KMS-11 (cell line): Measurements from ENCODE around the gene EIF2S3B.

ENCODE experiments used
- H2AFZ ChIP-seq: fragments of 200-600 bp; sonication (generic); 2 replicates; pipeline ENCODE4 v1.6.1; 2016; ENCODE audit warnings: antibody characterized with exemption, mixed run types, low read depth
- H3K27ac ChIP-seq: fragments of 200-600 bp; sonication (generic); 2 replicates; pipeline ENCODE4 v1.6.1; 2016; ENCODE audit warnings: mild to moderate bottlenecking, mixed run types
- H3K27me3 ChIP-seq: fragments of 200-600 bp; sonication (generic); 2 replicates; pipeline ENCODE4 v1.6.1; 2017; ENCODE audit warnings: mild to moderate bottlenecking, low read depth, mixed run types, moderate library complexity; ENCODE audit not compliant: insufficient read depth
- H3K36me3 ChIP-seq: fragments of 200-600 bp; sonication (generic); 2 replicates; pipeline ENCODE4 v1.6.1; 2017; ENCODE audit warnings: mild to moderate bottlenecking, mixed run types; ENCODE audit not compliant: insufficient read depth
- H3K4me1 ChIP-seq: fragments of 200-600 bp; sonication (generic); 2 replicates; pipeline ENCODE4 v1.6.1; 2016; ENCODE audit warnings: mild to moderate bottlenecking, low read depth, mixed run types; ENCODE audit not compliant: poor library complexity, severe bottlenecking
- H3K4me2 ChIP-seq: fragments of 200-600 bp; sonication (generic); 2 replicates; pipeline ENCODE4 v1.7.0; 2016; ENCODE audit warnings: mild to moderate bottlenecking, mixed run types
- H3K4me3 ChIP-seq: fragments of 200-600 bp; sonication (generic); IDR thresholded peaks from 2 replicates; pipeline ENCODE4 v1.6.1; 2017; ENCODE audit warnings: low read depth, low read length, mixed read lengths; ENCODE audit not compliant: insufficient read depth
- H3K79me2 ChIP-seq: fragments of 200-600 bp; sonication (generic); 2 replicates; pipeline ENCODE4 v1.6.1; 2016; ENCODE audit warnings: low read depth, mixed run types; ENCODE audit not compliant: insufficient read depth
- H3K9ac ChIP-seq: fragments of 200-600 bp; sonication (generic); 2 replicates; pipeline ENCODE4 v1.6.1; 2016; ENCODE audit warnings: mild to moderate bottlenecking, mixed run types
- H4K20me1 ChIP-seq: fragments of 200-600 bp; sonication (generic); 2 replicates; pipeline ENCODE4 v1.6.1; 2016; ENCODE audit warnings: mild to moderate bottlenecking, mixed run types; ENCODE audit not compliant: insufficient read depth
- CTCF ChIP-seq: fragments of 200-600 bp; sonication (generic); conservative IDR thresholded peaks from 2 replicates; pipeline ENCODE4 v1.6.1; 2017; ENCODE audit warnings: low read depth, mild to moderate bottlenecking, antibody characterized with exemption, low read length, moderate library complexity, mixed read lengths

The EIF2S3B gene

GRCh38 chr12:10537721-10538120 is 32.0 kb downstream of the EIF2S3B start:
- no peaks in the 10 kb centered on the region for H3K27me3 ChIP-seq
- H3K79me2 ChIP-seq, result no peaks in the 10 kb centered on the region
- H3K27ac ChIP-seq, result no peak overlapping the region
- H3K4me2 ChIP-seq, result no peak overlapping the region
- TF ChIP-seq CTCF, result no peak
- no peaks in the 10 kb centered on the region for H3K36me3 ChIP-seq
- H2AFZ ChIP-seq, result no peak overlapping the region
- no peak overlapping the region for H3K9ac ChIP-seq
- H3K4me1 ChIP-seq, result no peaks in the 10 kb centered on the region
- H4K20me1 ChIP-seq, result no peaks in the 10 kb centered on the region
- H3K4me3 ChIP-seq, result no peak overlapping the region

- H3K27me3 ChIP-seq, result no peaks in the 10 kb centered on the region
- no peak overlapping the region for H3K4me3 ChIP-seq
These were observed 35.1 kb downstream of the EIF2S3B start for GRCh38 chr12:10540776-10541205.

GRCh38 chr12:10543499-10543898 is 37.8 kb downstream of the EIF2S3B start:
- H2AFZ ChIP-seq, result no peak overlapping the region
- no peaks in the 10 kb centered on the region for H3K4me1 ChIP-seq
- H3K36me3 ChIP-seq, result no peaks in the 10 kb centered on the region
- no peak overlapping the region for H3K9ac ChIP-seq
- no peak overlapping the region for H3K27ac ChIP-seq
- H3K27me3 ChIP-seq, result no peaks in the 10 kb centered on the region
- H3K79me2 ChIP-seq, result no peaks in the 10 kb centered on the region
- H3K4me3 ChIP-seq, result no peak overlapping the region
- H4K20me1 ChIP-seq, result no peaks in the 10 kb centered on the region
- no peak overlapping the region for H3K4me2 ChIP-seq
- TF ChIP-seq CTCF, result no peak

More at GRCh38 chr12:10540776-10541205, 35.1 kb downstream of the EIF2S3B start:
- H3K27ac ChIP-seq, result no peak overlapping the region
- H3K4me2 ChIP-seq, result no peak overlapping the region
- no peak for TF ChIP-seq CTCF
- no peaks in the 10 kb centered on the region for H3K36me3 ChIP-seq
- no peak overlapping the region for H3K9ac ChIP-seq
- H3K79me2 ChIP-seq, result no peaks in the 10 kb centered on the region
- H3K4me1 ChIP-seq, result no peaks in the 10 kb centered on the region
- H2AFZ ChIP-seq, result no peak overlapping the region
- H4K20me1 ChIP-seq, result no peaks in the 10 kb centered on the region

GRCh38 chr12:10551375-10551774 is 45.7 kb downstream of the EIF2S3B start:
- Histone ChIP-seq H3K79me2 (no peaks in the 10 kb centered on the region), H3K9ac (no peak overlapping the region), H3K27ac (no peak overlapping the region), H4K20me1 (no peaks in the 10 kb centered on the region), H3K4me2 (no peak overlapping the region), H2AFZ (no peak overlapping the region), H3K4me3 (no peak overlapping the region), H3K4me1 (peaks cover 32% of the 10 kb centered on the region), H3K27me3 (no peaks in the 10 kb centered on the region; the same call in 1 of the 2 replicates), H3K36me3 (no peaks in the 10 kb centered on the region)
- no peak for TF ChIP-seq CTCF
